ENCODE measurements around the gene INO80.
"Not testable (repeated sequence)": the region's sequence is repeated elsewhere in the genome, so short reads cannot be mapped to it uniquely, and the experiment has no call there.

Gene INO80

GRCh38 chr15:41116116-41116961 lies at the start of gene INO80:
TSS of gene INO80 (minus strand) at chr15:41116280. CDS start at chr15:41096310, 19,970 bp downstream.
- no peaks in the 10 kb centered on the region for H3K27me3 ChIP-seq (ENCODE audit: control insufficient read depth, insufficient read depth, low read length)
- no peaks in the 10 kb centered on the region for H3K9me3 ChIP-seq (ENCODE audit: control insufficient read depth, insufficient read depth, low read length)
- peak within 1 kb of the TSS; percentile 95 for H3K4me3 ChIP-seq (ENCODE audit: low read depth, low read length)
- H3K4me1 ChIP-seq (ENCODE audit: control insufficient read depth, insufficient read depth, low read length): no peaks in the 10 kb centered on the region
- peak within 1 kb of the TSS; percentile 99 for H3K9ac ChIP-seq (ENCODE audit: low read depth, low read length)
- no peaks in the 10 kb centered on the region for H3K36me3 ChIP-seq (ENCODE audit: control insufficient read depth, insufficient read depth, low read length)

GRCh38 chr15:41161736-41162135 lies 45.7 kb upstream of the INO80 start:
- Histone ChIP-seq H3K9me3 (ENCODE audit: control insufficient read depth, insufficient read depth, low read length) (no peaks in the 10 kb centered on the region), H3K27me3 (ENCODE audit: control insufficient read depth, insufficient read depth, low read length) (no peaks in the 10 kb centered on the region), H3K4me3 (ENCODE audit: low read depth, low read length) (no peak overlapping the region), H3K4me1 (ENCODE audit: control insufficient read depth, insufficient read depth, low read length) (no peaks in the 10 kb centered on the region), H3K9ac (ENCODE audit: low read depth, low read length) (no peak overlapping the region), H3K36me3 (ENCODE audit: control insufficient read depth, insufficient read depth, low read length) (no peaks in the 10 kb centered on the region)

GRCh38 chr15:41161336-41161735 lies 45.3 kb upstream of the INO80 start:
- no peaks in the 10 kb centered on the region for H3K9me3 ChIP-seq (ENCODE audit: control insufficient read depth, insufficient read depth, low read length)
- H3K4me3 ChIP-seq (ENCODE audit: low read depth, low read length): no peak overlapping the region
- H3K4me1 ChIP-seq (ENCODE audit: control insufficient read depth, insufficient read depth, low read length): no peaks in the 10 kb centered on the region
- no peak overlapping the region for H3K9ac ChIP-seq (ENCODE audit: low read depth, low read length)
- H3K36me3 ChIP-seq (ENCODE audit: control insufficient read depth, insufficient read depth, low read length): no peaks in the 10 kb centered on the region
- no peaks in the 10 kb centered on the region for H3K27me3 ChIP-seq (ENCODE audit: control insufficient read depth, insufficient read depth, low read length)

GRCh38 chr15:41160639-41161315 lies 44.7 kb upstream of the INO80 start:
- no peaks in the 10 kb centered on the region for H3K36me3 ChIP-seq (ENCODE audit: control insufficient read depth, insufficient read depth, low read length)
- no peaks in the 10 kb centered on the region for H3K4me1 ChIP-seq (ENCODE audit: control insufficient read depth, insufficient read depth, low read length)
- H3K9ac ChIP-seq (ENCODE audit: low read depth, low read length): no peak overlapping the region
- H3K9me3 ChIP-seq (ENCODE audit: control insufficient read depth, insufficient read depth, low read length): no peaks in the 10 kb centered on the region
- H3K27me3 ChIP-seq (ENCODE audit: control insufficient read depth, insufficient read depth, low read length): no peaks in the 10 kb centered on the region
- H3K4me3 ChIP-seq (ENCODE audit: low read depth, low read length): no peak overlapping the region

- Histone ChIP-seq H3K4me1 (ENCODE audit: control insufficient read depth, insufficient read depth, low read length) (no peaks in the 10 kb centered on the region), H3K36me3 (ENCODE audit: control insufficient read depth, insufficient read depth, low read length) (no peaks in the 10 kb centered on the region)
Observed at GRCh38 chr15:41154412-41154811, 38.3 kb upstream of the INO80 start.

GRCh38 chr15:41153733-41154132 lies 37.7 kb upstream of the INO80 start:
- H3K36me3 ChIP-seq (ENCODE audit: control insufficient read depth, insufficient read depth, low read length): no peaks in the 10 kb centered on the region
- no peaks in the 10 kb centered on the region for H3K4me1 ChIP-seq (ENCODE audit: control insufficient read depth, insufficient read depth, low read length)
- no peaks in the 10 kb centered on the region for H3K27me3 ChIP-seq (ENCODE audit: control insufficient read depth, insufficient read depth, low read length)
- H3K9me3 ChIP-seq (ENCODE audit: control insufficient read depth, insufficient read depth, low read length): no peaks in the 10 kb centered on the region
- H3K9ac ChIP-seq (ENCODE audit: low read depth, low read length): no peak overlapping the region
- H3K4me3 ChIP-seq (ENCODE audit: low read depth, low read length): no peak overlapping the region

More at GRCh38 chr15:41154412-41154811, 38.3 kb upstream of the INO80 start:
- Histone ChIP-seq H3K4me3 (ENCODE audit: low read depth, low read length) (no peak overlapping the region), H3K27me3 (ENCODE audit: control insufficient read depth, insufficient read depth, low read length) (no peaks in the 10 kb centered on the region), H3K9ac (ENCODE audit: low read depth, low read length) (no peak overlapping the region), H3K9me3 (ENCODE audit: control insufficient read depth, insufficient read depth, low read length) (no peaks in the 10 kb centered on the region)

GRCh38 chr15:41151451-41152005 lies 35.4 kb upstream of the INO80 start:
- no peak overlapping the region for H3K4me3 ChIP-seq (ENCODE audit: low read depth, low read length)
- H3K9ac ChIP-seq (ENCODE audit: low read depth, low read length): no peak overlapping the region
- no peaks in the 10 kb centered on the region for H3K4me1 ChIP-seq (ENCODE audit: control insufficient read depth, insufficient read depth, low read length)
- H3K27me3 ChIP-seq (ENCODE audit: control insufficient read depth, insufficient read depth, low read length): no peaks in the 10 kb centered on the region
- H3K36me3 ChIP-seq (ENCODE audit: control insufficient read depth, insufficient read depth, low read length): no peaks in the 10 kb centered on the region
- H3K9me3 ChIP-seq (ENCODE audit: control insufficient read depth, insufficient read depth, low read length): no peaks in the 10 kb centered on the region

- Histone ChIP-seq H3K9ac (ENCODE audit: low read depth, low read length) (no peak overlapping the region), H3K36me3 (ENCODE audit: control insufficient read depth, insufficient read depth, low read length) (no peaks in the 10 kb centered on the region), H3K4me1 (ENCODE audit: control insufficient read depth, insufficient read depth, low read length) (no peaks in the 10 kb centered on the region), H3K9me3 (ENCODE audit: control insufficient read depth, insufficient read depth, low read length) (no peaks in the 10 kb centered on the region), H3K27me3 (ENCODE audit: control insufficient read depth, insufficient read depth, low read length) (no peaks in the 10 kb centered on the region), H3K4me3 (ENCODE audit: low read depth, low read length) (no peak overlapping the region)
Observed at GRCh38 chr15:41150279-41150678, 34.2 kb upstream of the INO80 start.

- Histone ChIP-seq H3K9ac (ENCODE audit: low read depth, low read length) (no peak overlapping the region), H3K36me3 (ENCODE audit: control insufficient read depth, insufficient read depth, low read length) (no peaks in the 10 kb centered on the region), H3K9me3 (ENCODE audit: control insufficient read depth, insufficient read depth, low read length) (no peaks in the 10 kb centered on the region), H3K4me1 (ENCODE audit: control insufficient read depth, insufficient read depth, low read length) (no peaks in the 10 kb centered on the region), H3K27me3 (ENCODE audit: control insufficient read depth, insufficient read depth, low read length) (no peaks in the 10 kb centered on the region), H3K4me3 (ENCODE audit: low read depth, low read length) (no peak overlapping the region)
Observed at GRCh38 chr15:41148065-41148464, 32.0 kb upstream of the INO80 start.

- no peak overlapping the region for H3K9ac ChIP-seq (ENCODE audit: low read depth, low read length)
- no peaks in the 10 kb centered on the region for H3K27me3 ChIP-seq (ENCODE audit: control insufficient read depth, insufficient read depth, low read length)
- no peak overlapping the region for H3K4me3 ChIP-seq (ENCODE audit: low read depth, low read length)
- no peaks in the 10 kb centered on the region for H3K36me3 ChIP-seq (ENCODE audit: control insufficient read depth, insufficient read depth, low read length)
- H3K9me3 ChIP-seq (ENCODE audit: control insufficient read depth, insufficient read depth, low read length): no peaks in the 10 kb centered on the region
- no peaks in the 10 kb centered on the region for H3K4me1 ChIP-seq (ENCODE audit: control insufficient read depth, insufficient read depth, low read length)
Observed at GRCh38 chr15:41139619-41140018, 23.5 kb upstream of the INO80 start.

GRCh38 chr15:41139112-41139511 lies 23.0 kb upstream of the INO80 start:
- not testable (repeated sequence) for H3K4me3 ChIP-seq (ENCODE audit: low read depth, low read length); H3K4me1 ChIP-seq (ENCODE audit: control insufficient read depth, insufficient read depth, low read length); H3K27me3 ChIP-seq (ENCODE audit: control insufficient read depth, insufficient read depth, low read length); H3K9me3 ChIP-seq (ENCODE audit: control insufficient read depth, insufficient read depth, low read length); H3K36me3 ChIP-seq (ENCODE audit: control insufficient read depth, insufficient read depth, low read length); H3K9ac ChIP-seq (ENCODE audit: low read depth, low read length)

GRCh38 chr15:41135580-41135979 lies 19.5 kb upstream of the INO80 start:
- H3K4me1 ChIP-seq (ENCODE audit: control insufficient read depth, insufficient read depth, low read length); H3K9me3 ChIP-seq (ENCODE audit: control insufficient read depth, insufficient read depth, low read length); H3K27me3 ChIP-seq (ENCODE audit: control insufficient read depth, insufficient read depth, low read length); H3K4me3 ChIP-seq (ENCODE audit: low read depth, low read length); H3K9ac ChIP-seq (ENCODE audit: low read depth, low read length); H3K36me3 ChIP-seq (ENCODE audit: control insufficient read depth, insufficient read depth, low read length): not testable (repeated sequence)
